HG03354 (cell line): ENCODE measurements around the gene PMEPA1.

Experiments
- ATAC-seq: cut with Tn5 transposase; IDR thresholded peaks from one replicate; pipeline ENCODE4 v1.9.1; 2021; ENCODE audit warnings: mild to moderate bottlenecking; ENCODE audit not compliant: unreplicated experiment, poor library complexity, severe bottlenecking

Gene PMEPA1

DNA sequence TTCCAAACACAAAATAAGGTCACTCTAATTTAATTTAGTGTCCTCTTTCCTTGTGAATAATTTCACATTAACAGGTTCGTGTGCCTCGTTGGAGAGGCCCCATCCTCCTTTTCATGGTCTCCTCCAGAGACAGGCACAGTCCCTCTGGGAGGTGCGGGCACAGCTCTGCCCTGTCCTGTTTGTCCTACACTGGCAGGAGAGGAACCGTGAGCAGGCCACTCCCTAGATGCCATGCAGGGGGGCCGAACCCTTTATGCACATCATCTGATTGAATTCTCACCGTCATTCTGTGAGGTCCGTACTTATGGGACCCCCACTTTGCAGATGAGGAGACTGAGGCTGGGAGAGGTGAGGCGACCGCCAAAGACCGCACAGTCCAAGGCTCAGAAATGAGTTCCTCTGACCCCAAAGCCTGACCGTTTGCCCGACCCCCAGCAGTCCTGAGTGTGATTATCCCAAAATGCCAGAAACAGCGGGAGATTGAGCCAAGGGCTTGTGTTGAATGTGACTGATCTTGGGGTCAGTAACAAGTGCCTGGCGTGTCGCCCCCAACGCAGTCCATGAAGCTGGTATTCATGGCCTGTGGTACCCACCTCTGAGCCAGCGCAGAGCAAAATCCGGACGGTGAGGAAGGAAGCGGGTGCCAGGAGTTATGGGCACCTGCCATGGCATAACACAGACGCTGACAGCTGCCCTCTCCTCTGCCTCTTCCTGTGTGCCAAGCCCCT, 43.5 kb downstream of the PMEPA1 start:
- no peak for ATAC-seq

DNA sequence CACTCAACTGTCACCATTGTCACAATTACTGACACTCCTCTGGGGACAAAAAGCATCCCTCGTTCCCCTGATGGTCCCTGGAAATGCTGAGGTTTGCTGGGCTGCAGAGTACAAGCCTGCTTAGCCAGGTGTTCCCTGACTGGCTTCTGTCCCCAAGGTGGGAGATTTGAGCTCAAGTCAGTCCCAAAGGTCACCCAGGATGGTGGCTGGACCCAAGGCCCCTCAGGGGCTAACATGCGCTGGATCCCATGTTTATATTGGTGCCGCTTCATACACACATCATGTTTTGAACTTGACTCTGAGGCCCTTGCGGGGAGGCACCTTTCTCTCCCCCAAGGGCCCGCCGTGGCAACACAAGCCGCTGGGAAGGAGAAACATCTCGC, 44.2 kb downstream of the PMEPA1 start:
- ATAC-seq, result no peak

DNA sequence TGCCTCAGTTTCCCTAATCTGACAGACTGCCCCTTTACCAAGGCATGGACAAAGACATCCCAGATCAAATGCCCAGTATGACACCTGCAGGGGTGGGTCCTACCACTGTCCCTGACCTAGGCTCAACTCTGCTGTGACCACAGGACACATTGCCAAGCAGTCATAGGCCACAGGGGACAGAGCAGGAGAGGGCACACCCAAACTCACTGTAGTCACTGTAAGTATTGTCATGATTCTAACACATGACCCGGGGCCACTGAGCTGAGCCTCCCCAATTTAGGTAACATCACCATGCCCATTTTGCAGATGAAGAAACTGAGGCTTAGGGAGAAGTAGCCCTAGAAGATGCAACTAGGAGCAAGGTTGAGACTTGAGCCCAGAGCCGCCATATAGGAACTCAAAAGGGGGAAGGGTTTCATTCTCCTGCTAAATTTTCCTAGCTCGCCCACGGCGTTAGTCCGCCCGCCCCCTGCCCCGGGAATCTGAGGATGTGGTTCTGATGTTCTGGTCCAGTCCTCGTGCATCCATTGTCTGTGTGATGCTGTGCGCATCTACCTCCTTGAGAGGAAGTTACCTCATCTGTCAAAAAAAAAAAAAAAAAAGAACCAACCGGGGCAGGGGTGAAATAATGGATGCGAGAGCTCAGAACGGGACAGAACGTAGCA, 44.8 kb downstream of the PMEPA1 start:
- no peak for ATAC-seq

DNA sequence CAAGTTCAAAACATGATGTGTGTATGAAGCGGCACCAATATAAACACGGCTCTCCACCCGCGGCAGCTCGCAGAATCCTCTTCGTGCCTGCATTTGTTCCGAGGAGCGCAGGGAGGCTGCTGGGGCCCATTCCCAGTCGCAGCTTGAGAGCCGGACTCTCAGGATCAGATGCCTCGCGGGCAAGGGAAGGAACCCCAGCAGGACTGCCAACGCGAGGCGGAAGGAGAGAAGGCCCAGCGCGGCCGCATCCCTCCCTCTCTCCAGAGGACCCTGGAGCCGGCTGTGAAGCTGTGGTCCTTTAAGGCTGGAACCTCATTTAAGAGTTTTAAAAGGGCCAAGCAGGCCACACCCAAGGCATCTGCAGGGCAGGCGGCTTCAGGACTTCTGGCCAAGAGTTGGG, 45.3 kb downstream of the PMEPA1 start:
- no peak for ATAC-seq

DNA sequence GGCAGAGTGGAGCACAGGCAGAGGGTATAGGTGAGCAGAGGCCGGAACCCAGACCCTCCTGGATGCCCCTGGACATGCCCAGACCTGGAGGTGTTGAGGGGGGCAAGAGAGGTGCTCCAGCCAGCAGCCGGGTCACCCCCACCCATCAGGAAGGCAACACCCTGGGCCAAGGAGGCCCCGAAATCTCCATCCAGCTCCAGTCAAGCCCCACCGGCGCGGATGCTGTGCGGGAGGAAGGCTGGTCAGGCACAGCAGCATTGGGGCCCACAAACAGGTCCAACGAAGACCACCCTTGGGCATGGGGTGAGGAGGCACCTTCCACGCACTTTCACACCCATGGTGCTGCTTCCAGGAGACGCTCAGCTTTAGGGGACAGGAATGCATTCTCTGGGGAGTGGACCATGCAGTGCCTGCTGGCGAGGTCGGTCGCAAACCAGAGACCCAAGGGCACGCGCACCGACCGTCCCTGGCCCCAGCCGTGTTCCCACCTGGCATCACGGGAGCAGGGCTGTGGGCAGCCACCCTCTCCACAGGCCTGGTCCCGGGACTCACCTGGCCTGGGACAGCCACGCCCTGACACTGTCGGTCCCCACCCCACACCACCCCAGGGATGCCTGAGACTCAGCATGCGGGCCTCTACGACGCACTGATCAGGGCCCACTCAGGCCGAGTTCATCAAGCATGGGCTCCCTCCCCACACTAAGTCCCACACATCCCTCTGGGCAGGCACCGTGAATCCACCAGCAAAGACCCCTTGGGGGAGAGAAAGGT, 45.9 kb downstream of the PMEPA1 start:
- ATAC-seq, result no peak

DNA sequence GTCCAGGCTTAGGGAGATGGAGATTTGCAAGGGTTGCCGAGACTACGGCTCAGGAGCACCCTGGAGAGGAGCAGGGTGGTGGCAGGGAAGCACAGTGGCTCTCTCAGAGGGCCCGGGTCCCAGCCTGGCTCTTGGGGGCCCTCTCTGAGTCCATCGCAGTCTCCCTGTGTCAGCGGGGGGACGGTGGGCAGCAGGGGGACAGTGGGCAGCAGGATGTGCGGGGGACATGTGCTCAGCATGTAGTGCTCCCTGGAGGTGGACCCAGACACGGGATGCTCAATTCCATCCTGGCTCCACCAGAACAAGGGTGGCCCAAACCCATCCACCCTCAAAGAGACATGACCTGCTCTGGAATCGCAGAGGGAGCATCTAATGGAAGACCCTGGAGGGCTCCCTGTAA, 46.6 kb downstream of the PMEPA1 start:
- no peak for ATAC-seq

DNA sequence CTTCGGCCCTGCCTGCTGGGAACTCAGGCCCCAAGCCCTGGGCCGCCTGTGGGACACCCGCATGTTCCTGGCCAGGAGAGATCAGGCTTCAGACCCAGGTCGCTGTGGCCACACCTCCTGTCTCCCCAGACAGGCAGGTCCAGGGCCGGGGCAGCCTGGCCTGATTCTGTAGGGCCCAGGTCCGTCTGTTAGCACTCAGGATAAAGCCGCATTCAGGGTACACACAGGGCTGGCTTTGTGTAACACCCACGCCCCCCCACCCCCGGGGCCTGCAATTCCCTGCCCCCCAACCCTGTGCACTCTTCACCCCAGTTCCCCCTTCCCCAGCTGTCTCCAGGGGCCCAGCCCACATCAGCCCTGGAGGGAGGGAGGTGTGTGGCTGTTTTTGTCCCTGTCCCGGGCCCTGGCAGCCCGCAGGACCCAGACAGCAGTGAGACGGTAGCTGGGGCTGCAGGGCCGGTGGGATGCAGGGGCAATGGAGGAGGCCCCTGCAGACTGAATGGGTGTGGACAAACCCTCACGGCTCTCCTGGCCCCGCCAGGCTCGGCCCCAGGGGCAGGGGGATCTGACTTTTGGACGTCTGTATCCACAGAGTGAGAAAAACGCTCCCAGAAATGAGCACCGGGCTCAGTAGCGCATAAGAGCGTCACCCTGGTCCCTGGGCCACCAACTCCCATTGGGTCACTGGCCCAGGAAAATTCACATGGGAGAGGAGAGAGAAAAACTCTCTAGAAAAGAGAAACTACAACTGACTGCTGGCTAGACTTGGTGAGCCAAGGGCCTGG, 47.2 kb downstream of the PMEPA1 start:
- no peak for ATAC-seq

DNA sequence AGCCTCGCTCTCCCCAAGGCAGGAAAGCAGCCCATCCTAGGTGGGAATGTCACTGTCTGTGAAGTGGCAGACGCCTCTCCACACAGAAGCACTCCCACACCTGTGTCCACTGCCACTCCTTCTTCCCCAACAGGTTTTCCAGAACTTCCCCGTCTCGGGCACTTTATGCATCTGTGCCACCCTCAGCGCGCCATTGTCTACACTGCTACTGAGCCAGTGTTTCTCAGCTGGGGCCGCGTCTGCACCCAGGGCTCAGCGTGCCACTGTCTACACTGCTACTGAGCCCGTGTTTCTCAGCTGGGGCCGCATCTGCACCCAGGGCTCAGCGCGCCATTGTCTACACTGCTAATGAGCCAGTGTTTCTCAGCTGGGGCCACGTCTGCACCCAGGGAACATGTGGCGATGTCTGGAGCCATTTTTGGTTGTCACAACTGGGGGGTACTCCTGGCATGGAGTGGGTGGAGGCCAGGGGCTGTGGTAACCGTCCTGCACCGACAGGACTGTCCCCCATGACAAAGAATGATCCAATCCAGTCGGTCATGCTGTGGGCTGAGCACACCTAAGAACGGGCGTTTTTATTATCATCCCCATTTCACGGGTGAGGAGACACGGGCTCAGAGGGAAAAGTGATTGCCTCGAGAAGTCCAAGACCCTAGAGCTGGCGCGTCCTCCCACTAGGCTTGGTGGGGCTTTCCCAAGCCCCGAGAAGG, 47.9 kb downstream of the PMEPA1 start:
- no peak for ATAC-seq

DNA sequence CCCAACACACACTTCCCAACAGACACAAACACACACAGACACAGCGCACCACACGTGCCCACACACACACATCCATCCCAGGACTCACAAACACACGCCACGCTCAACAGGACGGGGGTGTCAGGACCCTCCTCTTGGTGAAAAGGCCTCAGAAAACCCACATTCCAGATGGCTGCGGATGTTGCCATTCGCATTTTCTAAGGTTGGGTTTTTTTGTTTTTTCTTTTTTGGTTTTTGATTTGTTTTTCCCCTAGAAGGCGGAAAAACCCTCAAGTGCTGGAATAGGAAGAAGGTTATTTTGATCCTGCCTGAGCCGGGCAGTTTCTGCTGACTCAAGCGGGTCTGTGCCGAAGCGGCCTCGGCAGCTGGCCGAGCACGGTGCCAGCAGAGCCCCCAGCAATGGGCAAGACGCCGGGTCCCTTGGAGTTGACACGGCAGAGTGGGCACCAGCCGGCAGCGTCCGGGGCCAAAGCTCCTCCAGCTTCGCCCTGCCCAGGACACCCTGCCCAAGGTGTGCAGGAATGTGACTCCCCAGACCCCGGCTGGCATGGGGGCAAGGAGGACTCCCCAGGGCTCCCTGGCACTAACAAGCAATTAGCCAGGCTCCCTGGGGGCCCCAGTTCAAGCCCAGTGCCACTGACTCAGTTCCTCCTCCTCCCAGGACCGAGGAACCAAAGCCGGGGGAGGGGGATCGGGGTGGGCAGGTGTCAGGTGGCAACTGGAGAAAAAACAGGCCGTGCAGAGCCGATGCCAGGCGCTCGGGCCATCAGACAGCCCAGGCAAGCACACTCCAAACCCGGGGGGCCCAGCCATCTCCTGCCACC, 48.7 kb downstream of the PMEPA1 start:
- no peak for ATAC-seq

DNA sequence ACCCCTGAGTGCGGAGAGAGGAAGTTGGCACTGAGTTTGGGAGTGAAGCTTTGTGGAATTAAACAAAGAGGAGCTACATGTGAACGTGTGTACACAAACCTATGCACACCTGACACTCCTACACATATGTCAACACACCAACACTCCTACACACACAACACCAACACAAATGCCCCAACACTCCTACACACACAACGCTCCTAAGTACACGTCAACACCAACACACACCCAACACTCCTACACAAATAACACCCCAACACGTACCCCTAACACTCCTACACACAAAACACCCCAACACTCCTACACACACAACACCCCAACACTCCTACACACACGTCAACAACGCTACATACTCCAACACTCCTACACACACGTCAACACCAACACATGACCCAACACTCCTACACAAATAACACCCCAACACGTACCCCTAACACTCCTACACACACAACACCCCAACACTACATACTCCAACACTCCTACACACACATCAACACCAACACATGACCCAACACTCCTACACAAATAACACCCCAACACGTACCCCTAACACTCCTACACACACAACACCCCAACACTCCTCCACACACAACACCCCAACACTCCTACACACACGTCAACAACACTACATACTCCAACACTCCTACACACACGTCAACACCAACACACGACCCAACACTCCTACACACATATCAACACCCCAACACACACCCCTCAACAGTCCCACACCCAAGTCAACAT, 49.5 kb downstream of the PMEPA1 start:
- ATAC-seq, result no peak

DNA sequence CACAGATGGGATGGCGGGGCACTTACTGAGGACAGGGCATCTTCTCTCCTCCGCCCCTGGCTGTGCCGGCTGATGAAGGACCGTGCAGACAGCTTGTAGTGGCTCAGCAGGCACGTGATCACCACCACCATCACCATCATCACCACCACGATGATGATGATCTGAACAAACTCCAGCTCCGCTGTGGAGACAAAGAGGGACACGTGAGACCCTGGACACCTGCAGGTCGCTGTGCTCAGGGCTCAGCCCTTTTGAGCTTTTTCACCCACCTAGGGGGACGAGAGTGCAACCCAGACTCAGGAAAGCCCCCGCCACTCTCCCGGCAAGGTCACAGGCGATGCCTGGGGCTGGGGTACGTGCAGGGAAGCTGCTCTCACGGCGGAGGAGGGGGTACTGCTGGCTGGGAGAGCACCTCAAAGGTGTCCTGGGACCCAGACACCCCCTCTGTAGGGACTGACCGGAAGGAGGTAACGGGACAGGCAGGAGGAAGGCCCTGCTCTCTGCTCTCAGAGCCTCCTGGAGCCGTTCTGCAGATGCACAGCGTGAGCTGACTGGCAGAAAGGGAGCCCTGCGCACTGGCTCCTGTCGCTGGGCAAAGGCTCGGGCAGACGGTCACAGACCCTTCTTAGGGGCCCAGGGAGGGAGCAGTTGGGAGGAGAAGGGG, 50.2 kb downstream of the PMEPA1 start:
- no peak for ATAC-seq

DNA sequence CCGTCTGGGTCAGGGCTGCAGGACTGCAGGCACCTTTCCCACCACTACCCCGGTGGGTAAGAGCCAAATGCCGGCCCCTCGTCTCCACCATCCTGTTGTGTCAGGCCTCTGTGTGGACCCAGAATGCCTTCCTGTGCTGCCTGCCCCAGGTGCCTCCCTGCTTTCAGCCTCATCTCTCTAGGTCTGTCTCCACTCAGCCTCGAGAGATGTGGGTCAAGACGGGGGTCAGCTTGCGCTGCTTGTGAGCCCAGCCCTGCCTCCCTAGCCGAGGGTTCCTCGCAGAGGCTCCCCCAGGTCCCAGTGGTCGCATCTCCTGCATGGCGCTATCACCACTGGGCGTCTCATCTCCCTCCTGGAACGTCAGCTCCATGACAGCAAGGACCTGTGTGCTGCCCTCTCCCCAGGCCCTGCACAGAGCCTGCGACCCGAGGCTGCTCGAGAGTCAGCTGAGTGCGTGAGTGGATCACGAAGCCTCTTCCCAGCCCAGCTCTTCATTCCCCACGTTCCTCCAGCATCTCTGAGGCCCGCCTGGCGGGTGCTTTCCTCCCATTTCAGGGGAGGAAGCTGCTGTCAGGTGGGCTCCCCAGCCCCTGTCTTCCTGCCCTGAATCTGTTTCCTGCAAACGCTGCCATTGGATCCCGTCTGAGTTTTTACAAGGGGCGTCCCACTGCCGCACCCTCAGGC, 50.8 kb downstream of the PMEPA1 start:
- ATAC-seq, result no peak

DNA sequence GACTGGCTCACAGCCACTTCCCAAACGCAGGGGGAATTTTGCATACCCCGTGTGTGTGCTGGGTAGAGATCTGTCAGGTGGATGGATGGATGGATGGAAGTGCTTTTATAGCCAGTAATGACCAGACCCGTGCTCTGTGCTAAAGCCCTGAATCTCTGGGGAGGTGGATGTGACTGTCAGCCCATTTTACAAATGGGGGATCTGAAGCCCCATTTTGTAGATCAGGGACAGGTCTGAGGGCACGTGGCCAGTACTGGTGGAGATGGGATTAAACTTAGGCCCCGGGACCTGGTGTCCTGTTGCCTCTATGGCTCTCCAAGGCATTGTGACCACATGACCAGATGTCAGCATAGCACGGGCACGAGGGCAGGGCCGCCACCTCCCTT, 51.4 kb downstream of the PMEPA1 start:
- ATAC-seq, result no peak

DNA sequence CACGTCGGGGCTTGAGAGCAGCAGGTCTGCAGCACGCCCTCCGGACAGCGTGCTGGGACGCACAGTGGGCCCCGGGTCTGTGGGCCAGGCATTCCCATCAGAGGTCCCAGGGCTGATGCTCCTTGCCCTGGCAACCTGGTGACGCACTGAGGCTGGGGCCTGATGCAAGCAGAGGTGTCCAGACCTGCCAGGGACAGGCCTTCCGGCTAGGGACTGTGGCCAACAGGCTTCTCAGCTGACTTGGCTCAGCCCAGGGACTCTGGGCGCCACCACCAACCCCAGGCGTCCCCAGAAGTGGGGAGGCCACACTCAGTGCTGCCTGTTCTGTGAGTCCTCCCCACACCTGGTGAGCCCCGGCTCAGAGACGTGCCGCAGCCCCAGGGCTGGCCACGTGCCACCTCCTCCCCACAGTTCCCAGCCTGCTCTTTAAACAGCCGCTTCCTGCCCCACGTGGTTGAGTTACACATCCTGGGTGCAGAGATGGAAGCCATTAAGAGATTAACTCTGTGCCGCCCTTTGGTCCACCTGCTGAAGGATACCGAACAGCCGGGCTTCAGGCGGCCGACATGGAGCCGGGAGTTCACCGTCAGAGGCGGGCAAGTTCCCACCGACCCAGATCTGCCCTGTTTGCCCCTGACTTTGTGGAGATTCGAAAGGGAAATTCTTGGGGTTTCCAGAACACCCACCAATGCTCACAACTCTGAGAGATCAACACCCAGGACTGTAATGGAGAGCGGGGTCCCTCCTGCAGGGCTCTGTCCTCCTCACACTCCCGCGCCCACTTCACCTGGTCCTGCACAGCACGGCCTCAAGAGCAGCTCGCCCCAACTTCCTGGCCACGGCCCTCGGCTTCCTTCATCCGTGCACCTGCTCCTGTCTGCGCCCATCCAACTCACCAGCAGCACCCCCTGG, 52.0 kb downstream of the PMEPA1 start:
- no peak for ATAC-seq

DNA sequence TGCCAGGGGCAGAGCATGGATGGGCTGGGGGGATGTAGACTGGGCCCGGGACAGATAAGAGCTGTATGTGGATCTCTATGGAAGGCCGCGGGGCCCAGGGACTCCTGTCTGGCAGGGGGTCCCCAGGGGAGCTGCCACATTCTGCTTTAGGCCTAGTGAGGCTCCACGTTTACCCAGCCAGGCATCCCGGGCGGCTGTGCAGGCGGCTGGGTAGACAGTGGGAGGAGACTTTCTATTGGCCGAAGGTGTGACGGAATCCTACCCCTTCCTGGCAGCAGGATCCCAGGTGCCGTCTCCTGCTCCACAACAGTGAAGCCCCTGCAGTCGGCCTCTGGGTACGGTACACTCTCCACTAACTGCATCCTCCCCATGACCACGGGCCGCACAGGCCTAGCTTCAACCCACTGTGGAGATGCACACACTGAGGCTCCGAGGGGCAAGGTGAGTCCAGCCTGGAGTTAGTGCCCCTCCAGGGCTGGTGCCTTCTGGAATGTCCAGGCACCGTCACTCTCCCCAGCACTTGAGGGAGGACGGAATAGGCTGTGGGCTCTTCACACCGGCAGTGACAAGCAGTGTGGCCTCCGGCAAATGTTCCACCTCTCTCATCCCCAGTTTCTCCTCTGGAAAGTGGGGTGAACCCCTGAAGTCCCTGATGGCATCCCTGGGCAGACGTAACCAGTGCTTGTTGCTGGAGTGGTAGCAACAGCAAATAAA, 52.8 kb downstream of the PMEPA1 start:
- ATAC-seq, result no peak
